WI38 (cell line): Measurements from ENCODE around the gene PITPNM3.

Experiments
- H3K4me3 ChIP-seq: 2 replicates; pipeline ENCODE4 v1.5.1; 2011; ENCODE audit warnings: low read depth, mild to moderate bottlenecking, control low read depth, low read length
- TF ChIP-seq, protein P1 (sequence below): IDR thresholded peaks from 2 replicates; pipeline ENCODE4 v1.5.1; 2012; ENCODE audit warnings: low read depth, mild to moderate bottlenecking, control low read depth, low read length

PITPNM3 gene

GRCh38 chr17:6475411-6475810, 80.9 kb downstream of the PITPNM3 start:
- TF ChIP-seq, protein P1, sequence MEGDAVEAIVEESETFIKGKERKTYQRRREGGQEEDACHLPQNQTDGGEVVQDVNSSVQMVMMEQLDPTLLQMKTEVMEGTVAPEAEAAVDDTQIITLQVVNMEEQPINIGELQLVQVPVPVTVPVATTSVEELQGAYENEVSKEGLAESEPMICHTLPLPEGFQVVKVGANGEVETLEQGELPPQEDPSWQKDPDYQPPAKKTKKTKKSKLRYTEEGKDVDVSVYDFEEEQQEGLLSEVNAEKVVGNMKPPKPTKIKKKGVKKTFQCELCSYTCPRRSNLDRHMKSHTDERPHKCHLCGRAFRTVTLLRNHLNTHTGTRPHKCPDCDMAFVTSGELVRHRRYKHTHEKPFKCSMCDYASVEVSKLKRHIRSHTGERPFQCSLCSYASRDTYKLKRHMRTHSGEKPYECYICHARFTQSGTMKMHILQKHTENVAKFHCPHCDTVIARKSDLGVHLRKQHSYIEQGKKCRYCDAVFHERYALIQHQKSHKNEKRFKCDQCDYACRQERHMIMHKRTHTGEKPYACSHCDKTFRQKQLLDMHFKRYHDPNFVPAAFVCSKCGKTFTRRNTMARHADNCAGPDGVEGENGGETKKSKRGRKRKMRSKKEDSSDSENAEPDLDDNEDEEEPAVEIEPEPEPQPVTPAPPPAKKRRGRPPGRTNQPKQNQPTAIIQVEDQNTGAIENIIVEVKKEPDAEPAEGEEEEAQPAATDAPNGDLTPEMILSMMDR: no peak

GRCh38 chr17:6474906-6475305, 81.4 kb downstream of the PITPNM3 start:
- TF ChIP-seq, protein P1: no peak
- no peak overlapping the region for H3K4me3 ChIP-seq

More at GRCh38 chr17:6475411-6475810, 80.9 kb downstream of the PITPNM3 start:
- no peak overlapping the region for H3K4me3 ChIP-seq

DNA sequence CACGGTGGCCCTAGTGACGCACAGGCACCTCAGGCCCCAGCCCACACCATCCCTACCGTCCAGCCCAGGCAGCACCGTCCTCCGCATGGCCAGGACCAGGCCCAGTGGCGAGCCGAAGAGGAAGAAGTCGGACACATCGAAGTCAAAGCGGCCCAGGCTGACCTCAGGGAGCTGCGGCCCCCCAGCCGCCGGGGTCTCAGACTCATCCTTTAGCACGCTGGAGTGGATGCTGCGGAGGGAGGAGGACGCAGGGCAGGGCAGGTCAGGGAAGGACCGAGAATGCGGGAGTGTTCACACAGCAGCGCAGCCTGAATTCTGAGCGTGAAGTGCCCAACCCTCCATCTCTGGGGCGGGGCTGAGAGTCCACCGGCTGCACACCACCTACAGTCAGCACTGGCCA, 82.0 kb downstream of the PITPNM3 start:
- TF ChIP-seq, protein P1: no peak
- H3K4me3 ChIP-seq: no peak overlapping the region

GRCh38 chr17:6473128-6473767, 83.1 kb downstream of the PITPNM3 start:
- TF ChIP-seq, protein P1: peak; percentile 98
- H3K4me3 ChIP-seq: no peak overlapping the region

- H3K4me3 ChIP-seq: no peak overlapping the region
- TF ChIP-seq, protein P1: no peak
Measured at GRCh38 chr17:6472517-6472916, 83.8 kb downstream of the PITPNM3 start.

- TF ChIP-seq, protein P1: no peak
- no peak overlapping the region for H3K4me3 ChIP-seq
Measured at GRCh38 chr17:6471531-6472465, 84.6 kb downstream of the PITPNM3 start.
